Thymus (tissue), 11 donors: Measurements from ENCODE around the gene C1QTNF12. TPM values are rescaled to one million over a fixed set of nuclear protein-coding genes. Genes with fewer than 3 reads are reported as not detected.

Experiments used
- DNase-seq, 9 donors: peaks; one replicate each; pipeline ENCODE4 v3.0.0-alpha.2; 2013; ENCODE audit warnings: low spot score in 9 of 9, low read depth in 6 of 9, missing footprints in 1 of 9
- H3K27ac ChIP-seq, 2 donors: one replicate each; pipeline ENCODE4 v1.5.1; 2013; ENCODE audit warnings: control low read depth in 1 of 2, low read depth in 1 of 2, low read length in 1 of 2, mild to moderate bottlenecking in 1 of 2, moderate library complexity in 1 of 2
- H3K27me3 ChIP-seq, 2 donors: one replicate each; pipeline ENCODE4 v1.5.1; 2013; ENCODE audit warnings: low read length in 1 of 2; ENCODE audit not compliant: control insufficient read depth in 2 of 2, insufficient read depth in 1 of 2
- H3K36me3 ChIP-seq, 2 donors: one replicate each; pipeline ENCODE4 v1.5.1; 2013; ENCODE audit warnings: low read length in 1 of 2, mild to moderate bottlenecking in 1 of 2, moderate library complexity in 1 of 2; ENCODE audit not compliant: control insufficient read depth in 2 of 2, insufficient read depth in 2 of 2
- H3K4me1 ChIP-seq, 2 donors: one replicate each; pipeline ENCODE4 v1.5.1; 2013; ENCODE audit warnings: low read length in 2 of 2; ENCODE audit not compliant: control insufficient read depth in 2 of 2, insufficient read depth in 2 of 2
- H3K4me3 ChIP-seq, 2 donors: one replicate each; pipeline ENCODE4 v1.5.1; 2013; ENCODE audit warnings: low read length in 2 of 2, control low read depth in 1 of 2, mild to moderate bottlenecking in 1 of 2
- H3K9me3 ChIP-seq, 2 donors: one replicate each; pipeline ENCODE4 v1.5.1; 2013; ENCODE audit warnings: low read length in 1 of 2, mild to moderate bottlenecking in 1 of 2; ENCODE audit not compliant: control insufficient read depth in 2 of 2, insufficient read depth in 1 of 2
- WGBS: extraction: QIAGEN DNeasy Blood & Tissue Kit; methylation state at CpG from one replicate; pipeline ENCODE4 v1.1.7; 2013; 5-methylcytosine and 5-hydroxymethylcytosine counted together
- polyA plus RNA-seq: library from polyadenylated mRNA; stranded (reverse); fragments of 200-250 nt; gene quantifications from one replicate; pipeline ENCODE4 v1.2.3, GENCODE V29; 2013
- total RNA-seq: library from RNA; stranded (reverse); fragments of 120-200 nt; gene quantifications from one replicate; pipeline ENCODE4 v1.2.4, GENCODE V29; 2013
- donor health status: healthy.

The C1QTNF12 gene
- total and polyA plus RNA-seq, 2 donors: 2.1 to 3.4 TPM

DNA sequence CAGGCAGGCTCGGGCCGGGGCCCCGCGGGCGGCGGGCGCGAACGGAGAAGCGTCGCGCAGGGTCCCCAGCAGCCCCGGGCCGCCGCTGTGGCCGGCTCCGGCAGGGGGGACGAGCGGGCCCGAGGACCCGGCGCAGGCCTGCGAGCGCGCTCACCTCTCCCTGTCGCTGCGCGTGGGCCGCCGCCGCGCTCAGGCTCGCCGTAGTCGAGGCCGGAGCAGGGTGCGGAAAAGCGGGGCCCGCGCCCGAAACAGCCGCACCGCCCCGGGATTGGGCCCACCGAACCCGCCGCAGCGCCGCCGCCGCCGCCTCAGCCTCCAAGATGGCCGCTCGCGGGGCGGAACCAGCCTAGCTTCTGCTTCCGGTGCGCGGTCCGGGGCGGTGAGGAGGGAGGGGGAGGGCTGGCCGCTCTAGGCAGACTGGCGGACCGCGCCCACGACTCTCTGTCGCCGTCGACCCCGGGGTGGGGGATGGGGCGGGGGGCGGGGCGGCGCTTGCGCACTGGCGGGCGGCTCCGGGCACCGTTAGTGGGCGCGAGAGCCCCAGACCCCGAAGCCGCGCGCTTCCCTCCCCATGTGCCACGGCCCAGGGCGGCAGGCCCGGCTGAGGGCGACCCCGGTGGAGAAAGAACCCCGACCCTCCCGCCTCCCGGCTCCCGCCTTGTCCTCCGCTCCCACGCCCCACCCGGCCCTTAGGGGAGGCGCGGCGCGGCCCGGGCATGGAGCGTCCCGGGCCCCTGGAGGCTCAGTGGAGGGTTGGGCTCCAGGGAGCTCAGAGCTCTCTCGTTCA is 27.2 kb upstream of the C1QTNF12 start, which contains the start of gene UBE2J2:
Gene UBE2J2 (minus strand): TSS at position 343 of the 787 bp plus-strand sequence. CDS start 5,862 bp downstream, outside the sequence.
- Histone ChIP-seq H3K36me3 (peaks cover 7 to 15% of the 10 kb centered on the region in 2 donors), H3K4me3 (peak within 1 kb of the TSS; percentile 76 to 95), H3K9me3 (no peaks in the 10 kb centered on the region), H3K27ac (peak within 1 kb of the TSS; percentile 26 to 79), H3K4me1 (peaks cover 23 to 39% of the 10 kb centered on the region in 2 donors), H3K27me3 (no peaks in the 10 kb centered on the region)
- under 1% methylated on average over 105 of the region's 105 CpGs for WGBS
- DNase-seq: peak; percentile 68 to 94 (median 85)

DNA sequence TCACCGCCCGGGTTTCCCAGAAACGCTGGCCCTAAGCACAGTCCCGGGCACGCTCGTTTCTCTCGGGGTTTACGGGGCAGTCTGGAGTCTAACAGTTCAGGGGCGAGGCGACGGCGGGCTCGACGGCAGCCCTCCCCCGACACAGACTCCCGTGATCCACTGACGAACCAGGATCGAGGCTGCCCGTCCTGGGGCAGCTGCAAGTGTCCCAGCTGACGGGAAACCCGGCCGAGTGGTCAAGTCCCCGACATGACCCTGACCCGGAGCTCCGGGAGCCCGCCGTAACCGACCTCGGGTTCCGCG is 26.6 kb upstream of the C1QTNF12 start:
- WGBS: under 1% methylated on average over 31 of the region's 31 CpGs
- no peak for DNase-seq
- peak overlapping the region in 1 of 2 donors; percentile 79 for H3K27ac ChIP-seq
- no peaks in the 10 kb centered on the region for H3K9me3 ChIP-seq
- peaks cover 23 to 39% of the 10 kb centered on the region in 2 donors for H3K4me1 ChIP-seq
- no peaks in the 10 kb centered on the region for H3K27me3 ChIP-seq
- H3K4me3 ChIP-seq: peak overlapping the region; percentile 76 to 95
- peaks cover 11 to 18% of the 10 kb centered on the region in 2 donors for H3K36me3 ChIP-seq

DNA sequence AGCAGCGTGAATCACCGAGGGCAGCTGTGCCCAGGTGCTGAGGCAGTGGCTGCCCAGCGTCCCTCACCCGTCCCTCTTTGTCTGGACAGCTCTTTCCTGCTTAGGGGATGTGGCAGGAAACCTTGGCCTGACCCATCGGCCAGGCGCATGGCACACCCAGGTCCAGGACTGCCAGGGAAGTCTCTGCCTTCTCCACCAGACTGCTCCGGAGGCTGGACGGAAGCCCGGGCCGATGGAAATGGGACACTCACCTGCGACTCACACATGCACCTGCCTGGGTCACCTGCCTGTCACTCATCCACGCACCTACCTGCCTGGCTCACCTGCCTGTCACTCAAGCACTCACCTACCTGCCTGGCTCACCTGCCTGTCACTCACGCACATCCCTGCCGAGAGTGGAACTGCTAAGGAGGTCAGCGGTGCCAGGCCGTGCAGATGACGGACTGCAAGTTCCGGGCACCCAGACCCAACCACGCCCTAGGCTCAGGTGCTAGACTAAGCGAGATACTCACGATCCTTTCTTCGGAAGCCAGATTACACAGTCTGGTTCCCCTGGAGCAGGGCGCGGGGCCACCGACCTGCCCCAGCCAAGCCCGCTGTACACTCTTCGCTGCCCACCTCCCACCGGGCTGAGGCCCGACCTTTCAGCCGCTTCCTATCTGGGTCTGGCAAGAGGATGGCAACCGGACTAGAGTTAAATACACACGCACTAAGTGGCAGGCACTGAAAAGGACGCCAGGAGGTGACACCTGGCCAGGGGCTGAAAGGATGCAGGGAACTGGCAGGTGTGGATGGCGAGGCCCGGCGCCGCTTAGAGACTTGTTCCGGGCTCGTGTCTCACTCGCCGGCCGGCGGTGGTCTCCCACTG is 26.1 kb upstream of the C1QTNF12 start:
- DNase-seq: peak in 1 of 9 donors; percentile 41
- whole genome bisulfite sequencing: 53% methylated on average over 43 of the region's 43 CpGs
- Histone ChIP-seq H3K4me1 (peaks cover 23 to 39% of the 10 kb centered on the region in 2 donors), H3K36me3 (peaks cover 17 to 23% of the 10 kb centered on the region in 2 donors), H3K27me3 (no peaks in the 10 kb centered on the region), H3K9me3 (no peaks in the 10 kb centered on the region), H3K4me3 (peak overlapping the region; percentile 76 to 95), H3K27ac (no peak overlapping the region)

DNA sequence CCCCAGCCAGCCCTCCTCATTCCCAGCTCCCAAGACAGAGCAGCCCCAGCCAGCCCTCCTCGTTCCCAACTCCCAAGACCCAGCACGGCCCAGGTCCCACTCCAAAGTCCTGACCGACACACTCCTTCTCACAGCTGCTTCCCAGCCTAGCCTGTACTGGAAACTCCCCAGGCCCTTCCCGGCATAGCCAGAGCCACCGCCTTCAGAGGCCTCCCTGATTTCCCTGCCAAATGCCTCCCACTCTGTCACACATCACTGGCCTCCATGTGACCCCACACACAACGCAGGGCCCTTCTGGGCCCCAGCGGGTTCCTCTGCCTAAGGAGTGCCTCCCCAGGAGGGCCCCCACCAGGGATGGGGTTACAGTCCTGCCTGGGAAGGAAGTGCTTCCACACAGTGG is 24.3 kb upstream of the C1QTNF12 start:
- Histone ChIP-seq H3K27me3 (no peaks in the 10 kb centered on the region), H3K4me1 (peaks cover 23 to 39% of the 10 kb centered on the region in 2 donors), H3K9me3 (no peaks in the 10 kb centered on the region), H3K4me3 (no peak overlapping the region), H3K27ac (no peak overlapping the region), H3K36me3 (peaks cover 27 to 32% of the 10 kb centered on the region in 2 donors)
- WGBS: 94% methylated on average over 7 of the region's 7 CpGs
- DNase-seq: no peak

DNA sequence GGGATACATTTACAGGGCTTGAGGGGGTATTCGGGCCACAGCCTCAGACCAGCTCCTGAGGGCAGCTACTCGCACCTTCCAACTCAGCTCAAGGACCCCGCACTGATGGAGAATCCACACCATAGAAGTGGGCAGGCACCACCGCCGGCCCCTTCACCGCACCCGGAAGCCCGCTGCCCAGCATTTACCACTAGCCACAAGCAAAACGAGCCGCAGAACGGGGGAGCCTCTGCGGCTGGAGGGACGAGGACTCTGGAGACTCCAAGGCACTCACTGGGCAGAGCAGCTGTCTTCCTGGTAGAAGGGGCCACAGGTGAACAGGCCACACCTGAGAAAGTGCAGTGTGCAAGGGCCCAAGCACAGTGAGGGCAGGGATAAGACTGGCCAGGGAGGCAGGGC is 21.8 kb upstream of the C1QTNF12 start:
- peaks cover 39 to 53% of the 10 kb centered on the region in 2 donors for H3K36me3 ChIP-seq

DNA sequence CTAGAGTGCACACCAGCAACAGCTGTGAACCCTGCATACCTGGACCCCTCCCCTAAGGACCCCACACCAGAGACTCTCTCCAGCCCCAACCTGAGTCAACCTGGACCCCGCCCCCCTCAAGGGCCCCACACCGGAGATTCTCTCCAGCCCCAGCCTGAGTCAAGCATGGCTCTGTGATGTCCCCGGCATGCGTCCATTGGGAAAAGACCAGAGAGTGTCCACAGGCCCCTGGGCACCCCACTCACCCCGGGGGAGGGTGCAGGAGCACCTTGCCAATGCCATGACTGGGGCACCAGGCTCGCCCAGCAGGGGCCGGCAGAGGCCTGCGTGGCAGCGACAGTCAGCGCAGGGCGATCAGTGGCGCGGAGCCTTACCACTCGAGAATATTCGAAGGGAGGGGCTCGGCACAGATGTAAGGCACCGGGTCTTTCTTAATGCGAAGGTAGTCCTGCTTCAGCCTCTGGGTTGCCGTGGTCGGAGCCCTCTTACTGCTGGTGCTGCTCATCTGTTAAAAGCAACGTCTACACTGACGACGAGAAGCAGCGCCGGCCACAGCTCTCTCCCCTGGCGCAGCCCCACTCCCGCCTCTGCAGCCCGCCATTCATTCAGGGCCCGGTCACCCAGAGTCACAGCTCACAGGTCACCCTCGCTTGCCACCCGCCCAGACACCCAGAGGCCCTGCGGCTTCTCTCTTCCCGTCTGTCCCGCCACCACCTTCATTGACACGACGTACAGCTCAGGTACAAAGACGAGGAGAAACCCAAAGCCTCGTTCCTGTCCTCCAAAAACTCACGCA is 21.2 kb upstream of the C1QTNF12 start:
- H3K27ac ChIP-seq: no peak overlapping the region
- H3K36me3 ChIP-seq: peaks cover 45 to 59% of the 10 kb centered on the region in 2 donors
- no peaks in the 10 kb centered on the region for H3K27me3 ChIP-seq
- H3K4me1 ChIP-seq: peaks cover 14 to 20% of the 10 kb centered on the region in 2 donors
- DNase-seq: no peak
- no peaks in the 10 kb centered on the region for H3K9me3 ChIP-seq
- 97% methylated on average over 39 of the region's 39 CpGs for WGBS
- H3K4me3 ChIP-seq: no peak overlapping the region

More for the DNA sequence above, 21.8 kb upstream of the C1QTNF12 start:
- H3K4me3 ChIP-seq: no peak overlapping the region
- H3K27ac ChIP-seq: no peak overlapping the region
- WGBS: 98% methylated on average over 13 of the region's 13 CpGs
- no peaks in the 10 kb centered on the region for H3K27me3 ChIP-seq
- peaks cover 16 to 23% of the 10 kb centered on the region in 2 donors for H3K4me1 ChIP-seq
- no peak for DNase-seq
- H3K9me3 ChIP-seq: no peaks in the 10 kb centered on the region

DNA sequence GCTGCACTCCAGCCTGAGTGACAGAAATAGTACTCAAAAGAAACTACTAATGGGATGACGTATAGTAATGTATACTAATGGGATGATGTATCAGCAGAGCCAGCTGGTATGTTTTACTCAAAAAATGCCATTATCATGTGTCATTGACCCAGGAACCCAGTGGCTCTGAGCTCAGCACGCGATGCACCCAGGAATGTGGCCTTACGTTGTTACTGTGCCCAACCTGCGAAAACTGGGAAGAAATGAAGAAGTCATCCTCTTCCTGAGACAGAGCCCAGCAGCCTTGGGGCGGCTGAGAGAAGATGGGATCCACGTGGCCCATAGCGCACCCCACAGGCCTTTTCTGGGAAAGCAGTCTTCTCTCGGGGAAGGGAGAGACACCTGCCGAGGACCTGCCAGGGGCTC is 18.3 kb upstream of the C1QTNF12 start:
- no peak overlapping the region for H3K27ac ChIP-seq
- no peaks in the 10 kb centered on the region for H3K9me3 ChIP-seq
- H3K4me1 ChIP-seq: peaks cover 0 to 7% of the 10 kb centered on the region in 2 donors
- DNase-seq: no peak
- peaks cover 64 to 68% of the 10 kb centered on the region in 2 donors for H3K36me3 ChIP-seq
- 95% methylated on average over 10 of the region's 10 CpGs for WGBS
- H3K4me3 ChIP-seq: no peak overlapping the region
- H3K27me3 ChIP-seq: no peaks in the 10 kb centered on the region

DNA sequence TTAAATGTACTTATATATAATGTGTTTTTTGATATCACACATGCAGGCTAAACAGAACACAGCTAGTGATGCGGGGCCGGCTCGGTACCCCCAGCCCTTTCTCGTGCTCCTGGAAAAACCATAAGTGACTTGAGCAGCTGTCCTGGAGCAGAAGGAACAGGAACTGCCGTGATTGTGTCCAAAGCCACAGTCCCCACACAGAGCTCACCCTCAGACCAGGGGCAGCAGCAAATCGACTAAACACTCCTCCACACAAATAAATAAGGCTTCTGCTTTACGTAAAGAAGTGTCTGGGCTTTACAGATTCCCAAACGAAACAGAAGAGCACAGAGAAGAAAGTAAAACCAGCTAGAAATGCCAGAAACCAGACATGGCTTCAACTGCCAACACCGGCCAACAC is 17.5 kb upstream of the C1QTNF12 start:
- H3K36me3 ChIP-seq: peaks cover 68 to 73% of the 10 kb centered on the region in 2 donors

More for the DNA sequence above, 17.5 kb upstream of the C1QTNF12 start:
- Histone ChIP-seq H3K4me1 (peaks cover 0 to 7% of the 10 kb centered on the region in 2 donors), H3K27ac (no peak overlapping the region), H3K4me3 (no peak overlapping the region), H3K9me3 (no peaks in the 10 kb centered on the region), H3K27me3 (no peaks in the 10 kb centered on the region)
- WGBS: 97% methylated on average over 9 of the region's 9 CpGs
- DNase-seq: no peak
